Trophoblast cell (in vitro differentiated cells and primary cell): ENCODE data around the gene MYL6B.

ENCODE experiments used
- DNase-seq, 2 donors: peaks; one replicate each; pipeline ENCODE4 v3.0.0-alpha.2; 2016
- H2AFZ ChIP-seq: 2 replicates; pipeline ENCODE4 v1.6.1; 2013; ENCODE audit warnings: low read length, moderate library complexity, mild to moderate bottlenecking; ENCODE audit not compliant: insufficient read depth, poor library complexity
- H2AK5ac ChIP-seq: 2 replicates; pipeline ENCODE4 v1.6.1; 2013; ENCODE audit warnings: mild to moderate bottlenecking, low read length
- H2BK120ac ChIP-seq: 2 replicates; pipeline ENCODE4 v1.6.1; 2013; ENCODE audit warnings: low read length, mild to moderate bottlenecking, moderate library complexity; ENCODE audit not compliant: insufficient read depth, poor library complexity
- H2BK12ac ChIP-seq: 2 replicates; pipeline ENCODE4 v1.6.1; 2013; ENCODE audit warnings: mild to moderate bottlenecking, low read length, moderate library complexity
- H2BK5ac ChIP-seq: 2 replicates; pipeline ENCODE4 v1.6.1; 2013; ENCODE audit warnings: low read length, low read depth, moderate library complexity, mild to moderate bottlenecking; ENCODE audit not compliant: poor library complexity
- H3K14ac ChIP-seq: 2 replicates; pipeline ENCODE4 v1.6.1; 2013; ENCODE audit warnings: mild to moderate bottlenecking, low read length
- H3K18ac ChIP-seq: 2 replicates; pipeline ENCODE4 v1.6.1; 2013; ENCODE audit warnings: mild to moderate bottlenecking, low read length
- H3K23ac ChIP-seq: 2 replicates; pipeline ENCODE4 v1.6.1; 2013; ENCODE audit warnings: low read length
- H3K27ac ChIP-seq: 2 replicates; pipeline ENCODE4 v1.5.1; 2013; ENCODE audit warnings: low read depth, mild to moderate bottlenecking, inconsistent platforms, low read length, moderate library complexity
- H3K27me3 ChIP-seq: 2 replicates; pipeline ENCODE4 v1.6.1; 2013; ENCODE audit warnings: inconsistent platforms, mild to moderate bottlenecking, low read length, moderate library complexity; ENCODE audit not compliant: insufficient read depth
- H3K36me3 ChIP-seq, 2 experiments: 1 replicate in 1 of 2; 2 replicates in 1 of 2; pipeline ENCODE4 v1.6.1; 2013; ENCODE audit warnings: low read length in 2 of 2, mild to moderate bottlenecking in 2 of 2, moderate library complexity in 1 of 2; ENCODE audit not compliant: insufficient read depth in 2 of 2, control insufficient read depth in 1 of 2
- H3K4ac ChIP-seq: 2 replicates; pipeline ENCODE4 v1.6.1; 2013; ENCODE audit warnings: low read depth, mild to moderate bottlenecking, low read length, moderate library complexity
- H3K4me1 ChIP-seq, 2 experiments: 1 replicate in 1 of 2; 2 replicates in 1 of 2; pipeline ENCODE4 v1.6.1; 2013; ENCODE audit warnings: low read length in 2 of 2, mild to moderate bottlenecking in 2 of 2, moderate library complexity in 1 of 2; ENCODE audit not compliant: insufficient read depth in 2 of 2, control insufficient read depth in 1 of 2
- H3K4me2 ChIP-seq: 2 replicates; pipeline ENCODE4 v1.6.1; 2013; ENCODE audit warnings: inconsistent platforms, mild to moderate bottlenecking, low read length, moderate library complexity
- H3K4me3 ChIP-seq: 2 replicates; pipeline ENCODE4 v1.5.1; 2013; ENCODE audit warnings: mild to moderate bottlenecking, low read depth, low read length, inconsistent platforms
- H3K79me1 ChIP-seq: one replicate; pipeline ENCODE4 v1.6.1; 2013; ENCODE audit warnings: low read length
- H3K79me2 ChIP-seq: 2 replicates; pipeline ENCODE4 v1.6.1; 2013; ENCODE audit warnings: low read length, mild to moderate bottlenecking; ENCODE audit not compliant: control insufficient read depth, insufficient read depth, poor library complexity
- H3K9ac ChIP-seq: 2 replicates; pipeline ENCODE4 v1.6.1; 2013; ENCODE audit warnings: mild to moderate bottlenecking, low read length
- H3K9me3 ChIP-seq: 2 replicates; pipeline ENCODE4 v1.6.1; 2013; ENCODE audit warnings: low read depth, mild to moderate bottlenecking, control low read depth, inconsistent platforms, low read length; ENCODE audit not compliant: insufficient read depth
- H4K12ac ChIP-seq: 2 replicates; pipeline ENCODE4 v1.6.1; 2013; ENCODE audit warnings: low read depth, mild to moderate bottlenecking, low read length, moderate library complexity
- H4K8ac ChIP-seq: 2 replicates; pipeline ENCODE4 v1.6.1; 2013; ENCODE audit warnings: low read depth, mild to moderate bottlenecking, low read length, moderate library complexity
- H4K91ac ChIP-seq: one replicate; pipeline ENCODE4 v1.6.1; 2013; ENCODE audit warnings: low read depth, mild to moderate bottlenecking, low read length, moderate library complexity
- WGBS: extraction: QIAGEN DNeasy Blood & Tissue Kit; methylation state at CpG from one replicate; pipeline ENCODE4 v1.1.7; 2013; ENCODE audit warnings: missing lambda C conversion rate; ENCODE audit not compliant: insufficient read length, insufficient coverage; ENCODE audit errors: extremely low coverage; 5-methylcytosine and 5-hydroxymethylcytosine counted together

Gene MYL6B

GRCh38 chr12:56198836-56199235 lies 46.4 kb downstream of the MYL6B start:
- Histone ChIP-seq H3K27ac (no peak overlapping the region), H2BK5ac (no peak overlapping the region), H4K91ac (peak overlapping the region; percentile 23), H3K9ac (no peak overlapping the region), H3K4ac (no peak overlapping the region), H2AFZ (no peak overlapping the region), H2BK12ac (no peak overlapping the region), H3K79me2 (no peaks in the 10 kb centered on the region), H3K9me3 (no peaks in the 10 kb centered on the region), H3K27me3 (no peaks in the 10 kb centered on the region), H2AK5ac (no peak overlapping the region), H4K12ac (no peak overlapping the region), H3K4me3 (no peak overlapping the region), H3K4me2 (no peak overlapping the region), H2BK120ac (no peak overlapping the region), H3K23ac (no peak overlapping the region), H3K79me1 (peaks cover 3% of the 10 kb centered on the region), H3K14ac (no peak overlapping the region), H4K8ac (no peak overlapping the region), H3K4me1 (peaks cover 9 to 12% of the 10 kb centered on the region in 2 experiments), H3K18ac (no peak overlapping the region), H3K36me3 (no peaks in the 10 kb centered on the region)
- WGBS, result no CpG with 5 or more reads among the region's 1 CpG
- peak in 1 of 2 donors; percentile 82 for DNase-seq

GRCh38 chr12:56202366-56202765 lies 50.0 kb downstream of the MYL6B start:
- H2BK5ac ChIP-seq, result no peak overlapping the region
- no peak for DNase-seq

GRCh38 chr12:56202838-56203237 lies 50.5 kb downstream of the MYL6B start:
- H4K12ac ChIP-seq, result no peak overlapping the region
- no peak overlapping the region for H2BK5ac ChIP-seq
- H3K23ac ChIP-seq, result no peak overlapping the region
- peaks cover 4 to 5% of the 10 kb centered on the region in 2 experiments for H3K4me1 ChIP-seq
- H3K9me3 ChIP-seq, result no peaks in the 10 kb centered on the region
- no peak overlapping the region for H2AK5ac ChIP-seq
- H3K18ac ChIP-seq, result no peak overlapping the region
- H2BK12ac ChIP-seq, result no peak overlapping the region
- no peak overlapping the region for H3K9ac ChIP-seq
- no peak overlapping the region for H3K14ac ChIP-seq
- no CpG with 5 or more reads among the region's 2 CpGs for WGBS
- H4K91ac ChIP-seq, result no peak overlapping the region
- no peak for DNase-seq
- H3K79me1 ChIP-seq, result peaks cover 3% of the 10 kb centered on the region
- no peak overlapping the region for H4K8ac ChIP-seq
- no peak overlapping the region for H3K27ac ChIP-seq
- no peaks in the 10 kb centered on the region for H3K27me3 ChIP-seq
- H2AFZ ChIP-seq, result no peak overlapping the region
- no peak overlapping the region for H3K4me3 ChIP-seq
- no peak overlapping the region for H3K4ac ChIP-seq
- H3K4me2 ChIP-seq, result no peak overlapping the region
- no peak overlapping the region for H2BK120ac ChIP-seq
- H3K79me2 ChIP-seq, result no peaks in the 10 kb centered on the region
- peaks cover 10 to 22% of the 10 kb centered on the region in 2 experiments for H3K36me3 ChIP-seq

More at GRCh38 chr12:56202366-56202765, 50.0 kb downstream of the MYL6B start:
- H3K27me3 ChIP-seq, result no peaks in the 10 kb centered on the region
- H3K9me3 ChIP-seq, result no peaks in the 10 kb centered on the region
- no peak overlapping the region for H4K8ac ChIP-seq
- H2BK120ac ChIP-seq, result no peak overlapping the region
- no peak overlapping the region for H4K12ac ChIP-seq
- no peak overlapping the region for H4K91ac ChIP-seq
- H3K27ac ChIP-seq, result no peak overlapping the region
- H3K9ac ChIP-seq, result no peak overlapping the region
- H3K14ac ChIP-seq, result no peak overlapping the region
- H2BK12ac ChIP-seq, result no peak overlapping the region
- H2AK5ac ChIP-seq, result no peak overlapping the region
- no peaks in the 10 kb centered on the region for H3K79me2 ChIP-seq
- peaks cover 7 to 17% of the 10 kb centered on the region in 2 experiments for H3K36me3 ChIP-seq
- H3K4me1 ChIP-seq, result peaks cover 8 to 9% of the 10 kb centered on the region in 2 experiments
- no peak overlapping the region for H3K4ac ChIP-seq
- peaks cover 3% of the 10 kb centered on the region for H3K79me1 ChIP-seq
- WGBS, result no CpG with 5 or more reads among the region's 1 CpG
- no peak overlapping the region for H3K23ac ChIP-seq
- no peak overlapping the region for H3K4me3 ChIP-seq
- no peak overlapping the region for H3K4me2 ChIP-seq
- H3K18ac ChIP-seq, result no peak overlapping the region
- no peak overlapping the region for H2AFZ ChIP-seq

- H3K79me1 ChIP-seq, result no peaks in the 10 kb centered on the region
- no peak overlapping the region for H3K27ac ChIP-seq
- H4K12ac ChIP-seq, result no peak overlapping the region
Measured at GRCh38 chr12:56204275-56204674, 51.9 kb downstream of the MYL6B start.

More at GRCh38 chr12:56204275-56204674, 51.9 kb downstream of the MYL6B start:
- Histone ChIP-seq H3K4me1 (no peaks in the 10 kb centered on the region), H4K8ac (no peak overlapping the region), H2BK5ac (no peak overlapping the region), H2AK5ac (no peak overlapping the region), H3K36me3 (peaks cover 15 to 26% of the 10 kb centered on the region in 2 experiments), H3K18ac (no peak overlapping the region), H3K23ac (no peak overlapping the region), H2BK120ac (no peak overlapping the region), H3K79me2 (no peaks in the 10 kb centered on the region), H3K14ac (no peak overlapping the region), H3K4me2 (no peak overlapping the region), H3K9me3 (peaks cover 2% of the 10 kb centered on the region), H3K27me3 (no peaks in the 10 kb centered on the region), H2BK12ac (no peak overlapping the region), H3K4ac (no peak overlapping the region), H2AFZ (no peak overlapping the region), H3K9ac (no peak overlapping the region), H3K4me3 (no peak overlapping the region), H4K91ac (no peak overlapping the region)
- DNase-seq, result no peak
